Nasal cavity respiratory epithelium epithelial cell of viscerocranial mucosa (primary cell): ENCODE data around the gene CTTNBP2. TPM values are rescaled to one million over a fixed set of nuclear protein-coding genes. Genes with fewer than 3 reads are reported as not detected.

Source experiments
- total RNA-seq: library from RNA; depleted of rRNA; stranded (reverse); fragments of >200 nt; gene quantifications from 2 replicates; pipeline ENCODE4 v1.2.3, GENCODE V29; 2014

The CTTNBP2 gene
- total RNA-seq: 0.34 and 1.2 TPM in 2 replicates

GRCh38 chr7:117873310-117874190, at the start of gene CTTNBP2:
Gene CTTNBP2, minus strand, starts transcription at chr7:117873441. Its CDS starts 26 bp downstream, at chr7:117873415.

